H1 (cell line): ENCODE measurements around the gene PRKD3. TPM values are rescaled to one million over a fixed set of nuclear protein-coding genes. Genes with fewer than 3 reads are reported as not detected.

ENCODE experiments used
- CTCF ChIA-PET: fragments of 300-600 bp; sonication (Branson Sonifier 250); formaldehyde crosslinking; loops from one replicate; lab custom pipeline; 2021; ENCODE audit not compliant: partially characterized antibody; lab: Charles Lee
- POLR2A ChIA-PET: fragments of 300-600 bp; sonication (Branson Sonifier 250); formaldehyde crosslinking; loops from one replicate; lab custom pipeline; 2021; ENCODE audit warnings: inconsistent platforms; ENCODE audit not compliant: partially characterized antibody; lab: Charles Lee
- DNase-seq, 2 experiments: peaks; one replicate each; pipeline versions ENCODE4 v3.0.0 to v3.0.0-alpha.2; 2010 to 2022; ENCODE audit warnings: low spot score in 2 of 2, low read depth in 1 of 2, mixed read lengths in 1 of 2
- FAIRE-seq: peaks from 2 replicates; lab custom pipeline; 2011; peaks lifted over from hg19 to GRCh38; lab: Jason Lieb, UNC
- H2AFZ ChIP-seq: 2 replicates; pipeline ENCODE4 v1.8.1; 2012; ENCODE audit warnings: low read length, inconsistent platforms
- H2AK5ac ChIP-seq: 2 replicates; pipeline ENCODE4 v1.6.1; 2013; ENCODE audit warnings: low read depth, low read length
- H2BK120ac ChIP-seq: replicated peaks from 2 replicates; pipeline ENCODE3; 2013; ENCODE audit warnings: low read depth, low read length, inconsistent platforms
- H2BK12ac ChIP-seq: 2 replicates; pipeline ENCODE4 v1.6.1; 2013; ENCODE audit warnings: low read depth, low read length
- H2BK15ac ChIP-seq: 2 replicates; pipeline ENCODE4 v1.6.1; 2013; ENCODE audit warnings: low read length
- H2BK20ac ChIP-seq: 2 replicates; pipeline ENCODE4 v1.6.1; 2013; ENCODE audit warnings: low read length
- H2BK5ac ChIP-seq: 2 replicates; pipeline ENCODE4 v1.6.1; 2013; ENCODE audit warnings: low read depth, low read length
- H3K14ac ChIP-seq: 2 replicates; pipeline ENCODE4 v1.6.1; 2013; ENCODE audit warnings: inconsistent platforms; ENCODE audit not compliant: insufficient read length
- H3K18ac ChIP-seq: 2 replicates; pipeline ENCODE4 v1.6.1; 2013; ENCODE audit warnings: low read length; ENCODE audit errors: extremely low read depth
- H3K23ac ChIP-seq: 2 replicates; pipeline ENCODE4 v1.6.1; 2013; ENCODE audit warnings: inconsistent platforms; ENCODE audit not compliant: insufficient read length
- H3K23me2 ChIP-seq: 2 replicates; pipeline ENCODE4 v1.6.1; 2013; ENCODE audit warnings: low read depth, low read length
- H3K27ac ChIP-seq: 2 replicates; pipeline ENCODE4 v1.6.1; 2011; ENCODE audit warnings: low read depth, low read length, inconsistent platforms
- H3K27me3 ChIP-seq, 4 experiments: replicated peaks in 1 of 4; 1 replicate in 1 of 4; 2 replicates in 3 of 4; pipeline versions ENCODE4 v1.6.1 to v1.8.1; 2011 to 2013; ENCODE audit warnings: low read length in 3 of 4, mild to moderate bottlenecking in 3 of 4, inconsistent platforms in 2 of 4, mixed read lengths in 2 of 4, moderate library complexity in 1 of 4; ENCODE audit not compliant: control insufficient read depth in 3 of 4, insufficient read depth in 3 of 4; ENCODE audit errors: extremely low read depth in 1 of 4
- H3K36me3 ChIP-seq, 4 experiments: 2 replicates each; pipeline versions ENCODE4 v1.6.1 to v1.8.1; 2011 to 2013; ENCODE audit warnings: mild to moderate bottlenecking in 4 of 4, low read length in 3 of 4, moderate library complexity in 2 of 4, control low read depth in 1 of 4, inconsistent platforms in 1 of 4; ENCODE audit not compliant: insufficient read depth in 4 of 4, control insufficient read depth in 2 of 4
- H3K4ac ChIP-seq: replicated peaks from 2 replicates; pipeline ENCODE3; 2013; ENCODE audit warnings: low read length, low read depth, mixed read lengths, inconsistent platforms; ENCODE audit not compliant: insufficient read length
- H3K4me1 ChIP-seq, 4 experiments: replicated peaks in 1 of 4; 1 replicate in 1 of 4; 2 replicates in 3 of 4; pipeline versions ENCODE4 v1.6.1 to v1.8.1; 2011 to 2013; ENCODE audit warnings: low read length in 3 of 4, inconsistent platforms in 2 of 4, mixed read lengths in 1 of 4; ENCODE audit not compliant: insufficient read depth in 4 of 4, control insufficient read depth in 3 of 4
- H3K4me2 ChIP-seq, 2 experiments: 2 replicates each; pipeline versions ENCODE4 v1.6.1 to v1.8.1; 2011 to 2013; ENCODE audit warnings: low read depth in 2 of 2, low read length in 2 of 2, control low read depth in 1 of 2, inconsistent platforms in 1 of 2, mild to moderate bottlenecking in 1 of 2; ENCODE audit not compliant: insufficient read depth in 1 of 2
- H3K4me3 ChIP-seq, 4 experiments: fragments of 200-600, 300-600 bp in 1 of 4; sonication (generic), shearing (Covaris generic), sonication (Bioruptor Twin) in 1 of 4; 2 replicates each; pipeline versions ENCODE4 v1.5.1 to v1.8.1; 2011 to 2016; ENCODE audit warnings: low read length in 4 of 4, low read depth in 3 of 4, control low read depth in 2 of 4, inconsistent platforms in 2 of 4, mild to moderate bottlenecking in 2 of 4, mixed read lengths in 1 of 4, moderate library complexity in 1 of 4; ENCODE audit not compliant: insufficient read depth in 2 of 4; ENCODE audit errors: extremely low read depth in 1 of 4
- H3K56ac ChIP-seq: replicated peaks from 2 replicates; pipeline ENCODE3; 2013; ENCODE audit warnings: low read depth, mild to moderate bottlenecking, mixed read lengths, low read length, inconsistent platforms; ENCODE audit not compliant: insufficient read length
- H3K79me1 ChIP-seq: 2 replicates; pipeline ENCODE4 v1.6.1; 2013; ENCODE audit warnings: low read depth, low read length, control low read depth
- H3K79me2 ChIP-seq, 2 experiments: 2 replicates each; pipeline versions ENCODE4 v1.6.1 to v1.8.1; 2012 to 2013; ENCODE audit warnings: low read length in 2 of 2, mild to moderate bottlenecking in 2 of 2, inconsistent platforms in 1 of 2; ENCODE audit not compliant: insufficient read depth in 2 of 2, control insufficient read depth in 1 of 2
- H3K9ac ChIP-seq, 4 experiments: replicated peaks in 1 of 4; 1 replicate in 1 of 4; 2 replicates in 3 of 4; pipeline versions ENCODE4 v1.6.1 to v1.8.1; 2011 to 2013; ENCODE audit warnings: low read depth in 3 of 4, low read length in 3 of 4, control low read depth in 2 of 4, mild to moderate bottlenecking in 2 of 4, moderate library complexity in 2 of 4, inconsistent platforms in 1 of 4; ENCODE audit errors: extremely low read depth in 1 of 4
- H3K9me3 ChIP-seq, 2 experiments: 2 replicates each; pipeline versions ENCODE4 v1.6.1 to v1.8.1; 2012 to 2013; ENCODE audit warnings: mild to moderate bottlenecking in 2 of 2, moderate library complexity in 2 of 2, control low read depth in 1 of 2, inconsistent platforms in 1 of 2, low read depth in 1 of 2, low read length in 1 of 2, mixed read lengths in 1 of 2; ENCODE audit not compliant: insufficient read depth in 2 of 2
- H4K20me1 ChIP-seq, 2 experiments: replicated peaks in 1 of 2; 2 replicates each; pipeline versions ENCODE3 to v1.8.1; 2011 to 2013; ENCODE audit warnings: inconsistent platforms in 2 of 2, low read length in 2 of 2, mild to moderate bottlenecking in 1 of 2; ENCODE audit not compliant: insufficient read depth in 2 of 2, control insufficient read depth in 1 of 2
- H4K5ac ChIP-seq: 2 replicates; pipeline ENCODE4 v1.6.1; 2013; ENCODE audit warnings: low read length, low read depth, mixed read lengths, inconsistent platforms; ENCODE audit not compliant: insufficient read length
- H4K8ac ChIP-seq: 2 replicates; pipeline ENCODE4 v1.8.0; 2013; ENCODE audit warnings: mild to moderate bottlenecking, moderate library complexity, low read length, inconsistent platforms; ENCODE audit not compliant: insufficient read depth; ENCODE audit errors: extremely low read depth
- H4K91ac ChIP-seq: replicated peaks from 2 replicates; pipeline ENCODE3; 2013; ENCODE audit warnings: low read length, mixed read lengths, inconsistent platforms; ENCODE audit not compliant: insufficient read length
- RBBP5 ChIP-seq: IDR thresholded peaks from 2 replicates; pipeline ENCODE4 v1.7.1; 2012; ENCODE audit warnings: low read depth, mild to moderate bottlenecking, inconsistent platforms, low read length, moderate library complexity, borderline replicate concordance
- WGBS, 2 experiments: shearing (Covaris generic) in 1 of 2; methylation state at CpG; one replicate each; pipeline versions ENCODE4 v1.1.6 to v1.1.7; 2013 to 2015; ENCODE audit warnings: low lambda C conversion rate in 2 of 2, mixed read lengths in 2 of 2, inconsistent platforms in 1 of 2, low coverage in 1 of 2, missing lambda C conversion rate in 1 of 2; ENCODE audit not compliant: insufficient replicate concordance in 2 of 2, insufficient coverage in 1 of 2, insufficient read length in 1 of 2; ENCODE audit errors: extremely low coverage in 1 of 2, missing lambda C conversion rate in 1 of 2; 5-methylcytosine and 5-hydroxymethylcytosine counted together
- polyA plus RNA-seq, 7 experiments: library from polyadenylated mRNA; depleted of rRNA in 3 of 7; stranded (reverse) in 5 of 7; unstranded in 2 of 7; fragments of >200 nt in 5 of 7; fragments of 200-250 nt in 2 of 7; gene quantifications; 1 replicate in 5 of 7; 2 replicates in 1 of 7; 4 replicates in 1 of 7; pipeline versions ENCODE4 v1.2.1 to v1.2.3, GENCODE V29; 2011 to 2013; ENCODE audit warnings: missing spikeins in 2 of 7, mixed read lengths in 2 of 7
- total RNA-seq: library from RNA; stranded (reverse); fragmentation: NEBNext Ultra II Directional; extraction: Animal tissue kit (Norgen Biotek cat#: 25700); gene quantifications from 2 replicates; pipeline ENCODE4 v1.2.1, GENCODE V29; 2021

Gene PRKD3
- total and polyA plus RNA-seq, 2 of the 8 experiments (the other 6 are each of a cell fraction or from before 2014, with no cell fraction given): 12.0 to 63.3 TPM

DNA sequence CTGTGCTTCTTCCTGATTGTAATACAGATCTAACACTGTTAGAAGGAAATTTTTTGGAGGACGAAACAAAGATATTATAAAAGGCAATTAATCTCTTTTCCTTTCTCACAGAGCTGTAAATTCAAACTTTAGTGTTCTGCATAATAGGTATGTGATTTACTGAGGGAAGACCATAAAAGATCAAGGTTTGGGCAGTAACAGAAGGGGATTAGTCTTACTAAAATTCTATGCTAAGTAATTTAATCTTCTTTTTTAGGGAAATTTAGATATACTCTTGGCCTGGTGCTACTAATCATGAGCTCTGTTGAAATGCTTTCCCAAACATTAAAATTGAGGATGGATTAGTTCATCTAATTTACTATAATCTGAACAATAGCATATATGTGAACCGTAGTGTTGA is 11.0 kb upstream of the PRKD3 start:
- H3K4me3 ChIP-seq: no peak overlapping the region
- H2BK120ac ChIP-seq: no peak overlapping the region
- WGBS, 2 experiments: 88% methylated on average over 2 of the region's 2 CpGs; no CpG with 5 or more reads in 1 of the 2 experiments
- H3K23me2 ChIP-seq: no peaks in the 10 kb centered on the region
- H3K23ac ChIP-seq: no peak overlapping the region
- H3K27me3 ChIP-seq: no peaks in the 10 kb centered on the region
- no peak overlapping the region for H2BK20ac ChIP-seq
- H3K4me2 ChIP-seq: no peak overlapping the region
- H2AFZ ChIP-seq: no peak overlapping the region
- H3K9ac ChIP-seq: no peak overlapping the region
- FAIRE-seq (no peak), DNase-seq (no peak)
- no peak for TF ChIP-seq RBBP5
- no peak overlapping the region for H3K14ac ChIP-seq
- H3K56ac ChIP-seq: no peak overlapping the region
- no peaks in the 10 kb centered on the region for H3K4me1 ChIP-seq
- no peak overlapping the region for H3K18ac ChIP-seq
- H4K5ac ChIP-seq: no peak overlapping the region
- no peak overlapping the region for H3K27ac ChIP-seq
- H4K91ac ChIP-seq: no peak overlapping the region
- H3K9me3 ChIP-seq: no peaks in the 10 kb centered on the region
- H2AK5ac ChIP-seq: no peak overlapping the region
- no peak overlapping the region for H2BK12ac ChIP-seq
- H4K20me1 ChIP-seq: no peaks in the 10 kb centered on the region
- ChIA-PET POLR2A (no interaction called here), CTCF (interaction anchor here (1.1 kb wide), 1 partner anchor 60 kb away, joined by 3 read pairs; no protein-coding TSS in a partner anchor)
- H2BK15ac ChIP-seq: no peak overlapping the region
- H3K79me1 ChIP-seq: no peaks in the 10 kb centered on the region
- H3K36me3 ChIP-seq: no peaks in the 10 kb centered on the region
- H4K8ac ChIP-seq: no peak overlapping the region
- no peak overlapping the region for H3K4ac ChIP-seq
- no peaks in the 10 kb centered on the region for H3K79me2 ChIP-seq
- no peak overlapping the region for H2BK5ac ChIP-seq
